GM19372 (cell line): ENCODE measurements around the gene HELZ.

Experiments
- ATAC-seq: cut with Tn5 transposase; IDR thresholded peaks from one replicate; pipeline ENCODE4 v1.9.1; 2021; ENCODE audit warnings: mild to moderate bottlenecking, low read depth, moderate library complexity; ENCODE audit not compliant: unreplicated experiment

The HELZ gene

DNA sequence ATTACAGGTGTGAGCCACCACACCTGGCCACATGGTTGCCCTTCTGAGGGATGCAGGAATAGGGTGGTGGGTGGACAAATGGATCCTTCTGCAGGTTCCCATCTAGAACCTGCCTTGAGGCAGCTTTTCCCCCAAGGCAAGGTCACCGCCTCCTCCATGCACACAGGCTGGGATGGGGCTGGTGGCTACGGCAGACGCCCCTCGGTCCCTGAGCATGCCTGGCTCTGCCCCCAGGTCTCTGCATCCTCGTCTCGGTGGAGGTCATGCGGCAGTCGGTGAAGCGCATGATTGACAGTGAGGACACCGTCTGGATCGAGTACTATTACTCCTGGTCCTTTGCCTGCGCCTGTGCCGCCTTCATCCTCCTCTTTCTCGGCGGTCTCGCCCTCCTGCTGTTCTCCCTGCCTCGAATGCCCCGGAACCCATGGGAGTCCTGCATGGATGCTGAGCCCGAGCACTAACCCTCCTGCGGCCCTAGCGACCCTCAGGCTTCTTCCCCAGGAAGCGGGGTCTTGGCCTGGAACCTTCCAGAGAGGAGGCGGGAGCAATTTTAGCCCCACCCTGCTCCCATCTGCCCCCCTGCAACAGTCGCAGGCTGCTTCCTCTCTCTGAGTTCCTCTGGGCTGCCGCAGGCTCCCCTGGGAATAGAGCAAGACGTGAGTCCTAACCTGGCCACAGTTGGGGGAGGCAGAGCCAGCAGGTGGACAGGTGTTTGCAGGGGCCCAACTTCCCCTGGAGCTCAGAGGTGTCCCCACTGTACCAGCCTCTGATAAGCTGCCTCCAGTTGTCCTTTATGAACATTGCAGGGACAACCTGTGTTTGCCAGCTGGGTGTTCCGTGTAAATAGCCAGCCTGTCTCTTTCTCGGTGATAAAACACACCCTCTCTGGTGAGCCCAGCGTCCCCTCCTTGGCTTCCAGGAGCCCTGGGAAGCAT is 188.9 kb downstream of the HELZ start:
- no peak for ATAC-seq

- ATAC-seq, result no peak
These were observed 190.0 kb downstream of the HELZ start for GRCh38 chr17:67055041-67055443.

DNA sequence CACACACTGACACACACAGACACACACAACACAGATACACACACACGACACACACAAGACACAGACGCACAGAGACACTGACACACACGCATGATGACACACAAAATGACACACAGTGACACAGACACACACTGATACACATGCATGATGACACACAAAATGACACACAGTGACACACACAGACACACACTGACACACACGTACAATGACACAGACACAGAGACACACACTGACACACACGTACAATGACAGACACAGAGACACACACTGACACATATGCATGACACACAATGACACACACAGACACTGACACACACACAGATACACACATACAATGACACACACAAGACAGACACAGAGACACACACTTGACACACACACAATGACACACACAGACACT is 190.4 kb downstream of the HELZ start:
- ATAC-seq, result no peak

DNA sequence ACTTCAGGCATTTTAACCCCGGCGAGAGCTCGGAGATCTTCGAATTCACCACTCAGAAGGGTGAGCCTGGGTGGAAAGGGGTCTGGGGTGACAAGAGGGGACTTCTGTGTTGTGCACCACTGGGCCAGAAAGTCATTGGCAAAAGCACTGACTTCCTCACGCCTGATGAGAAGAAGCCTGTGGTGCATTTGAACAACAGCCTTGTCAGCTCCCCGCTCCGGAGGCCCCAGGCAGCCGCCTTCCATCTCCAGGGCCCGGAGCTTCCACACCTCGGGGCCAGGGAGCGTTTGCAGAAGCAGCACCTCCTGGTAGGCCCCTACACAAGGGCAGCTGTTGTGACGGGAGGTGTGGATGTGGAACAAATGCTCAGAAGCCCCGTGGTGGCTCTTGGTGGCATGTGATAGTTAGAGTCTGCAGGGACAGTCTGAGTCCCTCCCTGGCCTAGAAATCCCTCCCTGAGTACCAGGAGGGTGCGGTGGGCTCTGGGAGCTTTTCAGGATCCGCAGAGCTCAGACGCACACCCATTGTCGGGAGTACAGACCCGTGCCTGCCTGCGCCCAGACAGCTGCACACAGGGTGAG is 190.9 kb downstream of the HELZ start:
- ATAC-seq, result no peak

- no peak for ATAC-seq
These were observed 191.5 kb downstream of the HELZ start for GRCh38 chr17:67053438-67054000.

DNA sequence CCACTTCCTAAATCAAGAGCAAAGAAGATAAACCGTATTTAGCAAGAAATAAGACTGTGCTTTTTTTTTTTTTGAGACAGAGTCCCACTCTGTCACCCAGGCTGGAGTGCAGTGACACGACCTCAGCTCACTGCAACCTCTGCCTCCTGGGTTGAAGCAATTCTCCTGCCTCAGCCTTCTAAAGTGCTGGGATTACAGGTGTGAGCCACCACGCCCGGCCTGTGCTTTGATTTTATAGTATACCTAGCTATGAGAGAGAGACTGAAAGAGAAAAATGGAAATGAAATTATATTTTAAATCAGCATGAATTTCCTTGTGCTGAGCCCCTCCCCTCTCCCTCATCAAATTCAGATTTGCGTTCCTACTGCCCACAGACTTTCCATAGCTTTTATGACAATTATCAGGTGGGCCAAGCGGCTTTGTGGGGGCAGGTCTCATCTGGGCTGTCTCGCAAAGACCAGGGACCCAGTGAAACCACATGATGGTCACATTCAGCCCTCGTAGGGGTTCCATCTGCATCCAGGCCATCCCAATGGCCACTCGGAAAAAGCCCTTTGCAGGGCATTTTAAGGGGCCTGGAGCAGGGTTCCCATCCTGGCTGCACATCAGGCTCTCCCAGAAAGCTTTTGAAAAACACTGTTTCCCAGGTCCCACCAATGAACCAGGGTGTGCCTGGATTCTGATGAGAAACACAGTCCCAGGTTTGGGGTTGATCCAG is 192.1 kb downstream of the HELZ start:
- ATAC-seq, result no peak

DNA sequence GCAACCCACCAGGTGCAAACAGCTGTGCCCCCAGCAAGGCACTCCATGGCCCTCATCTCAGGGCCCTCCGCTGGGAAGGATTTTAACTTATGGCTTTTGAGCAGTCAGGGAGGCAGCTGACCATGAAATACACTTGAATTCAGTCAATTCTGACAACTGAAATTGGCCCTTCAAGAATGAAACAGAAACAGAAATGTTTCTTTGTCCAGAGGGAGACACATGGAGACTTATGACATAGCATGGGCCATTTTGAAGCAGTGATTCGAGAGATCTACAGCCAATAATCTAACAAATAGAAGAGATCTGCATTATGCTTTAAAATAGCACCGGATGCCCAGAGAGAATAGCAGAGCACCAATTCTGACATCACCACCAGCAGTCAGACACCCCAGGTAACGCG is 193.2 kb downstream of the HELZ start:
- ATAC-seq, result no peak

GRCh38 chr17:67051155-67051538 is 193.8 kb downstream of the HELZ start:
- no peak for ATAC-seq

DNA sequence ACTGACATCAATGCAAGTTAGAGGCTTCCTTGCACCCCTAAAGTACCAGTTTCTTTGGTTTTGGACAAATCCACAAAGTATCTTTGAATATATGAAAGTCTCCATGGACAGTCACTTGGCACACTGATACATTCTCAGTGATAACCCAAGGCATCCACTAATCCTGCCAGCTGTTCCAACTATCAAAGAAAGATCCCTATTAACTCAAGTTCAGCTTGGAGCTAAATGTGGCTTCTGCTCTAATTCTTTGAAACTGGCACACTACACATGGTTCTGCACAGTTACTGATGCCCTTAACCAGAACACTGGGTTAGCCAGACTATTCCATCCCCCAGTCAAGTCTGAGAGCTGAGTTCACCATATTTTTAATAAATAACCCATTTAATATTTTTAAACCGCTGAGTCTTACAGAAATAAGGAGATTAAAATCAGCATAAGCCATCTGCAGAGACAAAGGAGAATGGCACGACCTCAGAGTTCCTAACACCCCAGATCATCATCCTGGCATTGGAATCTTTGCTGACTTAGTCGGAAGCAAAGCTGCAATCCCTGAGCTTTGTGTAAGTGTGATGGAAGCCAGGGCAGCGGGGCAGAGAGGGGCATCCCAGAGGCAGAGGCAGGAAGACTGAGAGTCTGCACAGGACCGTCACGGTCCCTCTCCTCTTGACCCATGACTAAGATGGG is 194.4 kb downstream of the HELZ start:
- ATAC-seq, result no peak

GRCh38 chr17:67050066-67050465 is 194.9 kb downstream of the HELZ start:
- ATAC-seq, result no peak

DNA sequence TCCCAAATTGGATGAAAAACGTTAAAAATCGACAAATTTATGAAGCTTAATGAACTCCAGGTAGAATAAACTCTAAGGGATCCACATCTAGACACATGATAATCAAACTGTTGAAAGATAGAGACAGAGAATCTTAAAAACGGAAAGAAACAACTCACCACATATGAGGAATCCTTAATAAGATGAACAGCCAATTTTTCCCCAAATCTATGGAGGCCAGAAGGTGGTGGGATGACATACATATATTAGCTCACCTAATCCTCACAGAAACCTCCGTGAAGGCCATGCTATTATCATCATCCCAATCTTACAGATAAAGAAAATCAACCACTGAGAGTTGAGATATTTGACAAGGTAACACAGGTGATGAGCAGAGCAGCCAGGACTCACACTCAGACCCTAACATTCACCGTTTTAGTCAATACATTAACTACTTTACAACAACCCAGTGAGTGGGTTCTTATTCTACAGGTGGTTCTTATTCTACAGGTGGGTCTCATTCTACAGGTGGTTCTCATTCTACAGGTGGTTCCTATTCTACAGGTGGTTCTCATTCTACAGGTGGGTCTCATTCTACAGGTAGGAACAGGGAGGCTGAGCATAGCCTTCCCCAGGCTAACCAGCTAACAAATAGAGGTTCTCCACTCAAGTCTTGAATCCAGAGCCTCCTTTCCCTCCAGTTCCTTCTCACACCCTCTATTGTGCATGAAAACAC is 195.8 kb downstream of the HELZ start:
- no peak for ATAC-seq

GRCh38 chr17:67047382-67047781 is 197.6 kb downstream of the HELZ start:
- no peak for ATAC-seq

GRCh38 chr17:67046398-67046797 is 198.6 kb downstream of the HELZ start:
- ATAC-seq, result no peak

DNA sequence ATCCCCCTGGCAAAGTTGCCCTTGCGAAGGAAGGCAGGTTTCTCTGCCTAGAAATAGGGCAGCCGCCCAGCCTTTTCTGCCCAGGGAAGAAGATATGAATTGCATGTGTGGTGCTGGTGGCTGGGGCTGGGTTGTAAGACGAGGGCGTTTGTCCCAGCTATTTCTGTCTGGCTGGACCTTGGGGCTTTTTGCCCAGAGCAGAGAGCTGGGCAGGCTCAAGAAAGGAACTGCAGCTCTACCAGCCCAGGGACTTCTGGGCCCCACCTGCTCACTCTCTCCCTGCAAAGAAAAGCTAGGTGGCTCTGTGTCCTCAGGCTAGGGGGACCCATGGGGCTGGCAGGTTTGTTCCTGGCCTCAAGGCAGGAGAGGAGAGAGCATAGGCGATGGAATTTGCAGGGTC is 200.1 kb downstream of the HELZ start:
- ATAC-seq, result no peak

DNA sequence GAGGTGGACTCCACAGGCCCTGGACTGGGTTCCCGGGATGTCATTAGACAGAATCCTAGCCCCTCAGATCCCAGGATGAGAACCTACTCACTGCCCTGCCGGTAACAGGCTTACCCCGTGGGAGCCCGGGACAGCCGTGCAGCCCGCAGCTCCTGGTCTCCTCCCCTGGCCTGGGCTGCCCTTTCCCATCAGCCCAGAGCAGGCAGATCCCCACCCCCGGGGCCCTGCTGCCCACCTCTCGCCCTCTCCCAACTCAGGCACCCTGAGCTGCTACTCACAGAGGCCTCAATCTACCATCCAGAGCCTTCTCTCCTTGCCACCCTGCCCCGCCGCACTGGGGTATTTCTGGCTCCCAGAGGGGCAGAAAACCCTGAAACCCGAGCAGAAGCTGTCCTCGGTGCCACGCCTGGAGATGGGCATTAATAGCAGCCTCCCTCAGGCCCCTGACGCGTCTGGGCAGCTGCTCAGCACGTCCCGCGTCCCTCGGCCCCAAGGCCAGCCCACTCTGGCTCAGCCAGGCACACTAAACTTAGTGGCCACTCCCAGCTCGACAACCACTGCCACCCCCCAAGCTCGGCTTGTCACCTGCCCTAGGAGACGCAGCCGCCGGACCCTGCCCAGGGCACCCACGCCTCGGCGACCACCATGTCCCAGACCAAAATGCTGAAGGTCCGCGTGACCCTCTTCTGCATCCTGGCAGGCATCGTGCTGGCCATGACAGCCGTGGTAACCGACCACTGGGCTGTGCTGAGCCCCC is 200.8 kb downstream of the HELZ start, which contains the start of gene CACNG1:
CACNG1 (plus strand) TSS at position 539 of the 757 bp plus-strand sequence; CDS start at position 646, 107 bp downstream.
- ATAC-seq, result no peak

DNA sequence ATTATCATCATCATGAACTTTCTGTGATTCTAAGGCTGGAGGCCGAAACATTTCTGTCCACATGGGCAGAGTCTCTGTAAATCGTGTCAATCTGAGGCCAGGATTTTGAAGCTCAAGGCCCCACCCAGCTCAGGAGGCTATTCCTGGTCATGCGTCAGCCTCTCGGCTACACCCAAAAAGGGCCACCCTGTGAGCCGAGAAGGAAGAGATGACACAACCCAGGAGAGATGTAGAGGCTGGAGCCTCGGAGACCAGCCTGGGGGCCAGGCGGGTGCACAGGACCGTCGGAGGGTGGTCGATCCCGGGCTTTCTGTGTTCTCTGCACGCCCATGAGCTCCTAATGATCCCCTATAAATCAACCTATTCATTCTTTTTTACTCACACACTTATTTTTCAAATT is 201.7 kb downstream of the HELZ start:
- ATAC-seq, result no peak

DNA sequence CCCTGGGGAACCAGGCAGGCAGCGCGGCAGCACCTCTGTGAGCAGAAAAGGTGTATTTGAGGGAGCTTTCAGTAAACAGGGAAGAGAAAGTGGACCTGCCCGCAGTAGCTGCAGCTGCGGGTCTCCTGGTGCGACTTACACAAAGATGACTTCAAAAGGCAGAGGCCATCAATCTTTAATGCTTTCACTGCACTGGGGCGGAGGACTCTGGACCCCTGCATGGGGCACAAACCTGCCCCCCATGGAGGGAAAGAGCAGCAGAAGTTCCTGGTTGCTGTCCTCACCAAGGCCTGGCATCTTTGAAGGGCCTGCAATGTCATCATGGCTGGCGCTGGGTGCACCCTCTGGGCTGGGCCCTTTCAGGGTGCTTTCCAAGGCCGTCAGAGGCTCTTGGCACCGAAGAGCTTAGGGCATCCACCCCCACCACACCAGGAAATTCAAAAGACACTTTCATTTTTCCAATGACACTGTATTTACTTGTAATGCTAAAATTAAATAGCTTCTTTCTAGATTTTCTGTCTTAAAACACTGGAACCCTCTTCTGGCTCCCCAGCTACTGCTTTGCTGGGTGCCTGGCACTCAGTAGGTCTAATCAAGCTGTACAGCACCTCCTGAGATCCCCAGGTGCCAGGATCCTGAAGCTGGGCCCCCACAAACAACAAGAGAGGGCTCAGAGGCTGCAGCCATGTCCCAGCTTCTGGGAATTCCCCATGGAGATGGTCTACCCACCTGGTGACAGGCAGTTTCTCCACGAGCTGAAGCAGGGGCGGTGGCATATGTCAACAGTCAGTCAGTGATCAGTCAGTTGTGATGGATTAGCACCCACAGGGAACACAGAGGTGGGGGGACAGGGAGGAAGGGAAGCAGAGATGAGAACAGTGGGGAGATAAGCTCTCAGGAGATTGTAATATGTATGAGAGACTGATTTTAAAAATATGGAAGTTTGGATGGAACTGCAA is 202.8 kb downstream of the HELZ start:
- no peak for ATAC-seq

- no peak for ATAC-seq
These were observed 203.5 kb downstream of the HELZ start for GRCh38 chr17:67041531-67041930.
